Subcutaneous adipose tissue (tissue), 4 donors: ENCODE data around the gene SMPD4. TPM values are rescaled to one million over a fixed set of nuclear protein-coding genes. Genes with fewer than 3 reads are reported as not detected.

ENCODE experiments used
- total RNA-seq, 4 donors: library from RNA; depleted of rRNA; stranded (reverse); fragments of >200 nt; gene quantifications; one replicate each; pipeline ENCODE4 v1.1.0, GENCODE V29; 2016
- TF ChIP-seq, protein P1 (sequence below): fragments of 450-650 bp; IDR thresholded peaks from one replicate; pipeline ENCODE4 v1.5.1; 2016; ENCODE audit warnings: low read depth, mild to moderate bottlenecking, control low read depth, antibody characterized with exemption, moderate library complexity

Gene SMPD4, protein sequence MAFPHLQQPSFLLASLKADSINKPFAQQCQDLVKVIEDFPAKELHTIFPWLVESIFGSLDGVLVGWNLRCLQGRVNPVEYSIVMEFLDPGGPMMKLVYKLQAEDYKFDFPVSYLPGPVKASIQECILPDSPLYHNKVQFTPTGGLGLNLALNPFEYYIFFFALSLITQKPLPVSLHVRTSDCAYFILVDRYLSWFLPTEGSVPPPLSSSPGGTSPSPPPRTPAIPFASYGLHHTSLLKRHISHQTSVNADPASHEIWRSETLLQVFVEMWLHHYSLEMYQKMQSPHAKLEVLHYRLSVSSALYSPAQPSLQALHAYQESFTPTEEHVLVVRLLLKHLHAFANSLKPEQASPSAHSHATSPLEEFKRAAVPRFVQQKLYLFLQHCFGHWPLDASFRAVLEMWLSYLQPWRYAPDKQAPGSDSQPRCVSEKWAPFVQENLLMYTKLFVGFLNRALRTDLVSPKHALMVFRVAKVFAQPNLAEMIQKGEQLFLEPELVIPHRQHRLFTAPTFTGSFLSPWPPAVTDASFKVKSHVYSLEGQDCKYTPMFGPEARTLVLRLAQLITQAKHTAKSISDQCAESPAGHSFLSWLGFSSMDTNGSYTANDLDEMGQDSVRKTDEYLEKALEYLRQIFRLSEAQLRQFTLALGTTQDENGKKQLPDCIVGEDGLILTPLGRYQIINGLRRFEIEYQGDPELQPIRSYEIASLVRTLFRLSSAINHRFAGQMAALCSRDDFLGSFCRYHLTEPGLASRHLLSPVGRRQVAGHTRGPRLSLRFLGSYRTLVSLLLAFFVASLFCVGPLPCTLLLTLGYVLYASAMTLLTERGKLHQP
- total RNA-seq, result 10 to 100 TPM; 20.9 to 38.2 (median 25.9) TPM

DNA sequence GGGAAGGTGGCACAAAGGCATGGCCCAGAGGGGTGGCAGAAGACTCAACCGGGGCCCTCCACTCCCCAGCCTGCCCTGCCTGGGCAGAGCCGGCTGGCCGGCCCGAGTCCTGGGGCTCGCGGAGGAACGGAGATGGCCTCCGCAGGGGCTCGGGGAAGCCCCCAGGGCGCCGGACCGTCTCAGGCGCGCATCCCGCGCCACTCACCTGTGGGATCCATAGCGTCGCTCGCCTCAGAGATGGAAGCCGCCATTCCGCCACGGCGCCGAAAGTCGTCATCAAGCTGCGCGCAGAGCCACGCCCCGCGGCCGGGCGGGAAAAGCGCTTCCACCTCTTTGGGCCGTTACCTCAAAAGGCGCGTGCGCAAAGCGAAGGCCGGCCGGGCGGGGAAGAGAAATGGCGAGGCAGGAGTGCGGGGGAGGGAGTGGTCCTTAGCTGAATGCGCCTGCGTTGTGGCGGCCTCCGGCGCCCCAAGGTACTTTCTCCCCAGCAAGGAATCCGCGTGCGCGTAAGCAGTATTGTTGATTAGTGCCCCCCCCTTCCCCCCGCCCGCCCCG lies at the start of gene SMPD4:
Gene SMPD4, minus strand, starts transcription at position 278 of the 555 bp plus-strand sequence. CDS start 5,010 bp downstream, outside the sequence.
- TF ChIP-seq, protein P1, sequence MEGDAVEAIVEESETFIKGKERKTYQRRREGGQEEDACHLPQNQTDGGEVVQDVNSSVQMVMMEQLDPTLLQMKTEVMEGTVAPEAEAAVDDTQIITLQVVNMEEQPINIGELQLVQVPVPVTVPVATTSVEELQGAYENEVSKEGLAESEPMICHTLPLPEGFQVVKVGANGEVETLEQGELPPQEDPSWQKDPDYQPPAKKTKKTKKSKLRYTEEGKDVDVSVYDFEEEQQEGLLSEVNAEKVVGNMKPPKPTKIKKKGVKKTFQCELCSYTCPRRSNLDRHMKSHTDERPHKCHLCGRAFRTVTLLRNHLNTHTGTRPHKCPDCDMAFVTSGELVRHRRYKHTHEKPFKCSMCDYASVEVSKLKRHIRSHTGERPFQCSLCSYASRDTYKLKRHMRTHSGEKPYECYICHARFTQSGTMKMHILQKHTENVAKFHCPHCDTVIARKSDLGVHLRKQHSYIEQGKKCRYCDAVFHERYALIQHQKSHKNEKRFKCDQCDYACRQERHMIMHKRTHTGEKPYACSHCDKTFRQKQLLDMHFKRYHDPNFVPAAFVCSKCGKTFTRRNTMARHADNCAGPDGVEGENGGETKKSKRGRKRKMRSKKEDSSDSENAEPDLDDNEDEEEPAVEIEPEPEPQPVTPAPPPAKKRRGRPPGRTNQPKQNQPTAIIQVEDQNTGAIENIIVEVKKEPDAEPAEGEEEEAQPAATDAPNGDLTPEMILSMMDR, result no peak

DNA sequence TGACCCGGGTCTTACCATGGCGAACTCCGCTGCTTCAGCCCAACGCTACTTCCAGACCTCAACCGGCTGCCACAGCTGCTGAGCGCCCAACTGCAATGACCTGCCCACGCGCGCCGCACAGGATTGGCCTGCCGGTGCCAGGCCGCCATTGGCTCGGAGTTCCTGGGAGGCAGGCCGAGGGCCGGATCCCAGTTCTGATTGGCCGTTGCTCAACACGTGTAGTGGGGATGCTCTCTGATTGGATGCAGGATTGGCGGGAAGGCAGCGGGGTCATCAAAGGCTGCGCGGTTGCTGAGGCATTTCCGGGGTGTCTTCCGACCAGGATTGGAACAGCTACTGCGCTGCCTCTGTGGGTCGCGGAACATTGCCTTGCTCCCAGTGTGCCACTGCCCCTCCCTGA lies 16.9 kb upstream of the SMPD4 start, which contains the start of gene TUBA3E:
Gene TUBA3E, minus strand, starts transcription at position 97 of the 400 bp plus-strand sequence. Its CDS starts 79 bp downstream, at position 18.
- TF ChIP-seq, protein P1, result no peak

DNA sequence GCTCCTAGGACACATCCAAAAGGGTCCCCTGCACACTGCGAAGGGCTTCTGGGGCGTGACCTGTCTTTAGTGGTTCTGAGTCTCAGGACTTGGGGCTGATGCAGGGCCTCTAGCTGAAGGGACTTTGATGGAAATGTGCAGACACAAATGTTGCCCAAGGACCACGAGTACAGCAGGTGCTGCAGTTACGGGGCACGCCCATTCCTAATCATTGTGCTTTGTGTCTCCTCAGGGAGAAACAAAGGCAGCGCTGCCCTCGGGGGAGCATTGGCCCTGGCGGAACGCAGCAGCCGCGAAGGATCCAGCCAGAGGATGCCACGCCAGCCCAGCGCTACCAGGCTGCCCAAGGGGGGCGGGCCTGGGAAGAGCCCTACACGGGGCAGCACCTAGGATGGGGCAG lies 8.8 kb upstream of the SMPD4 start:
- TF ChIP-seq, protein P1, result no peak

DNA sequence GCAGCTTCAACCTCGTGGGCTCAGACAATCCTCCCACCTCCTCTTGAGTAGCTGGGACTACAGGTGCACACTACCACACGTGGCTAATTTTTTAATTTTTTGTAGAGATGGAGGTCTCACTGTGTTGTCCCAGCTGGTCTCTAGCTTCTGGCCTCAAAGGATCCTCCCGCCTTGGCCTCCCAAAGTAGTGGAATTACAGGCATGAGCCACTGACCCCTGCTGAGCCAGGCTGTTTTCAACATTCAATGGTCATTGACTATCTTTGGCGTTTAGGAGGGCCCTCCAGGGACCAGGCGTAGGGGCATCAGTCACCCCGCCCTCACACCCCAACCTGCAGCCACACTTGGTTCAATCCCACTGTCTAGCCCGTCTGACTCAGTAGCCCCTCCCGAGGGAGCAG lies 5.9 kb upstream of the SMPD4 start:
- TF ChIP-seq, protein P1, result no peak

DNA sequence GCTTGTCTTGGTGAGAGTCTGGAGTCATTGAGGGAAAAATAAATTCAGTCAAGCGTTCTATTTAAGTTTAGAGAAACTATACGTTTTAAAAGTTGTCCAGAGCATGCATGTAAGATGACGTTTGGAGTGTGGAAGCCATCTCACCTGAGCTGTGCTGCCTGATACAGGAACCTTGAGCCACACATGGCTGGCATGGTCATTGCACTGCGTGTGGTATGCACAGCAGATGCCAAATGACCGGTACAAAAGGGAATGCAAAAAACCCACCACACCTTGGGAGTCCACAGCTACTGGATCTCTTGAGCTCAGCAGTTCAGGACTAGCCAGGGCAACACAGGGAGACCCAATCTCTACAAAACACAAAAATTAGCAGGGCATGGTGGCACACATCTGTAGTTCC lies 5.0 kb upstream of the SMPD4 start:
- TF ChIP-seq, protein P1, result no peak

DNA sequence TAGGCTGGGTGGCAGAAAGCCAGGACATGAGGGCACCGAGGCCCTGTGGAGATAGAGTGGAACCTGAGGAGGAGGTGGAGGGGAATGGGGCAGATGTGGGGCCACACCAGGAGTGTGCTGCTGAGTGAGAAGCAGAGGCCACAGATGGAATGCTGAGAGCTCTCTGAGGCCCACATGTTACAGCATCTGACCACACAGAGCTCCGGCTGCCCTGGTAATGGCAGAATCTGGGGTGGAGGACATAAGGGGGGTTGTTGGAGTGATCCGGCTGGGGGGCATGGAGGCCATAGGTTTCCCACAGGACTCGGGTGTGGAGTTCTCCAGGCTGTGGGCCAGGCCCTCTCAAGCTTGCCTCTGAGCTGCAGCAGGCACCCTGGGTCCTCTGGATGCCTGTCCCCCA lies 4.5 kb upstream of the SMPD4 start:
- TF ChIP-seq, protein P1, result no peak

DNA sequence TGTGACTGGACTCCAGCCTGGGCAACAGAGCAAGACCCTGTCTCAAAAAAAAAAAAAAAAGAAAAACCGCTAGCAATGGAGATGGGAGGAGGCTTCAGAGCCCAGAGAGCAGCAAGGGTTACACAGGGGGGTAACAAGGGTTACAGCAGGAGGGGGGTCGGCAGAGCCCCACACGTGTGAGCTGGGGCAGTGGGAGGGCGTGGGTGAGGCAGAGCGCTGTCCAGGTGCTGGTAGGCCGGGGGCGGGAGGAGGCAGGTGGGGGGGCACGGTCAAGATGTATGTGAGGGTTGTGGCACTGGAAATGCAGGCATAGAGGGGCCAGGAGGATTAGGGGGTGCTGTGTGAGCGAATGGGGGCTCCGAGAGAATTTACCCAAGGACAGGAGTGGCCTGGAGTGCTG lies 4.0 kb upstream of the SMPD4 start:
- TF ChIP-seq, protein P1, result no peak
